ENCODE data around the gene TPST2. TPM values are rescaled to one million over a fixed set of nuclear protein-coding genes. Genes with fewer than 3 reads are reported as not detected.

The TPST2 gene
- total and polyA plus RNA-seq, 9 of the 15 experiments (the other 6 are each of a cell fraction or from before 2014, with no cell fraction given) = 14.2 to 123 (median 60.1) TPM

DNA sequence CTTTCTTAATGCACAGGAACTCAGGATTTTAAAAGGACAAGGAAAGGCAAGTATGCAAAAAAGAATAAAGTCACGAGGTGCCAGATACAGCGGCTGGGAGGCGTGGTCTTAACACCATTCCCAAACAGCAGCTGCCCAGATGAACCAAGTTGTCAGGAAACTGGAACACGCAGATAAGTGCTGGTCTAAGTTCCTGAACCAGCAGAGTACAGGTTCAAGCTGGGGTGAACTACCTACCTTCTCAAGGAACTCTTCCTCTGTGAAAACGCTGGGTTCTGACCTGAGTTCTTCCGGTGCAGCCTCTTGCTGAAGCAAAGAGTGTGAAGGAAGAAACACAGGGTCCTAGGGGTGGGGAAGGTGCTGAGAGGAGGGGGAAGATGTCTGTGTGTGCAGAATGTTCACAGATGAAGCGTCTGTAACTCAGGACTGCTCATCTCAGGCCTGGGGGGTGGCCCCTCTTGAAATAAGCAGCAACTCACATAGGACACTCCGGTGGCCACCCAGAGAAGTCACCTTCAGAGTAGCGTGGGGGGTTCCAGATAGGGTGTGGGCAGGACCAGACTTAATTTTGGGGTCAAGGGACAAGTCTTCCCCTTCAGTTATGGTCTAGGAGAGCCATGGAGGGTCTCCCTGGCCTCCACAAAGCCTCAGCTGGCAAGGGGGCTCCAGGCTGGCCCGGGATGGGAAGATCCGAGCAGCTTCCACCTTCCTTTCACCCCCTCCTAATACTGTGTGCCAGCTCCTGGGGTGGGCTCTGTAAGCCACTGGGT lies 3.2 kb downstream of the TPST2 start (continued):
- TF ChIP-seq KDM4B (IDR thresholded peaks at IDR 0.05; ENCODE audit: borderline replicate concordance in 2 of 2, low read depth in 1 of 2) (no peak), POLR2G (IDR thresholded peaks at IDR 0.05; ENCODE audit: low read depth, low read length) (no peak), HIVEP1 (CRISPR knock-in tag; IDR thresholded peaks at IDR 0.05) (no peak), HDAC1 (IDR thresholded peaks at IDR 0.05) (no peak), ZC3H8 (IDR thresholded peaks at IDR 0.05) (no peak), SIRT6 (IDR thresholded peaks at IDR 0.05; ENCODE audit: low read depth, low read length) (no peak), FOXA3 (CRISPR knock-in tag; conservative IDR thresholded peaks at IDR 0.05 in 1 of 2, IDR thresholded peaks at IDR 0.05 in 1 of 2) (no peak), ZSCAN29 (IDR thresholded peaks at IDR 0.05) (no peak), ATF1 (CRISPR knock-in tag; IDR thresholded peaks at IDR 0.05) (no peak), ATF1 (tag; IDR thresholded peaks at IDR 0.05) (no peak), NR2F6 (CRISPR knock-in tag; IDR thresholded peaks at IDR 0.05) (no peak), C11orf30 (IDR thresholded peaks at IDR 0.05; ENCODE audit: low read depth) (no peak), ZEB2 (IDR thresholded peaks at IDR 0.05) (no peak)
- TF ChIP-seq, protein P1, sequence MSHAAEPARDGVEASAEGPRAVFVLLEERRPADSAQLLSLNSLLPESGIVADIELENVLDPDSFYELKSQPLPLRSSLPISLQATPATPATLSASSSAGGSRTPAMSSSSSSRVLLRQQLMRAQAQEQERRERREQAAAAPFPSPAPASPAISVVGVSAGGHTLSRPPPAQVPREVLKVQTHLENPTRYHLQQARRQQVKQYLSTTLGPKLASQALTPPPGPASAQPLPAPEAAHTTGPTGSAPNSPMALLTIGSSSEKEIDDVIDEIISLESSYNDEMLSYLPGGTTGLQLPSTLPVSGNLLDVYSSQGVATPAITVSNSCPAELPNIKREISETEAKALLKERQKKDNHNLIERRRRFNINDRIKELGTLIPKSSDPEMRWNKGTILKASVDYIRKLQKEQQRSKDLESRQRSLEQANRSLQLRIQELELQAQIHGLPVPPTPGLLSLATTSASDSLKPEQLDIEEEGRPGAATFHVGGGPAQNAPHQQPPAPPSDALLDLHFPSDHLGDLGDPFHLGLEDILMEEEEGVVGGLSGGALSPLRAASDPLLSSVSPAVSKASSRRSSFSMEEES (CRISPR knock-in tag; IDR thresholded peaks at IDR 0.05) = peak; percentile 75
- TF ChIP-seq, protein P2, sequence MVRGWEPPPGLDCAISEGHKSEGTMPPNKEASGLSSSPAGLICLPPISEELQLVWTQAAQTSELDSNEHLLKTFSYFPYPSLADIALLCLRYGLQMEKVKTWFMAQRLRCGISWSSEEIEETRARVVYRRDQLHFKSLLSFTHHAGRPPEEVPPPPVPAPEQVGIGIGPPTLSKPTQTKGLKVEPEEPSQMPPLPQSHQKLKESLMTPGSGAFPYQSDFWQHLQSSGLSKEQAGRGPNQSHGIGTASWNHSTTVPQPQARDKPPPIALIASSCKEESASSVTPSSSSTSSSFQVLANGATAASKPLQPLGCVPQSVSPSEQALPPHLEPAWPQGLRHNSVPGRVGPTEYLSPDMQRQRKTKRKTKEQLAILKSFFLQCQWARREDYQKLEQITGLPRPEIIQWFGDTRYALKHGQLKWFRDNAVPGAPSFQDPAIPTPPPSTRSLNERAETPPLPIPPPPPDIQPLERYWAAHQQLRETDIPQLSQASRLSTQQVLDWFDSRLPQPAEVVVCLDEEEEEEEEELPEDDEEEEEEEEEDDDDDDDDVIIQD (CRISPR knock-in tag; IDR thresholded peaks at IDR 0.05) = no peak
- TF ChIP-seq, protein P3, sequence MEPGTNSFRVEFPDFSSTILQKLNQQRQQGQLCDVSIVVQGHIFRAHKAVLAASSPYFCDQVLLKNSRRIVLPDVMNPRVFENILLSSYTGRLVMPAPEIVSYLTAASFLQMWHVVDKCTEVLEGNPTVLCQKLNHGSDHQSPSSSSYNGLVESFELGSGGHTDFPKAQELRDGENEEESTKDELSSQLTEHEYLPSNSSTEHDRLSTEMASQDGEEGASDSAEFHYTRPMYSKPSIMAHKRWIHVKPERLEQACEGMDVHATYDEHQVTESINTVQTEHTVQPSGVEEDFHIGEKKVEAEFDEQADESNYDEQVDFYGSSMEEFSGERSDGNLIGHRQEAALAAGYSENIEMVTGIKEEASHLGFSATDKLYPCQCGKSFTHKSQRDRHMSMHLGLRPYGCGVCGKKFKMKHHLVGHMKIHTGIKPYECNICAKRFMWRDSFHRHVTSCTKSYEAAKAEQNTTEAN (CRISPR knock-in tag; IDR thresholded peaks at IDR 0.05) = no peak
- TF ChIP-seq, protein P4, sequence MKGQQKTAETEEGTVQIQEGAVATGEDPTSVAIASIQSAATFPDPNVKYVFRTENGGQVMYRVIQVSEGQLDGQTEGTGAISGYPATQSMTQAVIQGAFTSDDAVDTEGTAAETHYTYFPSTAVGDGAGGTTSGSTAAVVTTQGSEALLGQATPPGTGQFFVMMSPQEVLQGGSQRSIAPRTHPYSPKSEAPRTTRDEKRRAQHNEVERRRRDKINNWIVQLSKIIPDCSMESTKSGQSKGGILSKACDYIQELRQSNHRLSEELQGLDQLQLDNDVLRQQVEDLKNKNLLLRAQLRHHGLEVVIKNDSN (CRISPR knock-in tag; IDR thresholded peaks at IDR 0.05) = no peak
- TF ChIP-seq, protein P5, sequence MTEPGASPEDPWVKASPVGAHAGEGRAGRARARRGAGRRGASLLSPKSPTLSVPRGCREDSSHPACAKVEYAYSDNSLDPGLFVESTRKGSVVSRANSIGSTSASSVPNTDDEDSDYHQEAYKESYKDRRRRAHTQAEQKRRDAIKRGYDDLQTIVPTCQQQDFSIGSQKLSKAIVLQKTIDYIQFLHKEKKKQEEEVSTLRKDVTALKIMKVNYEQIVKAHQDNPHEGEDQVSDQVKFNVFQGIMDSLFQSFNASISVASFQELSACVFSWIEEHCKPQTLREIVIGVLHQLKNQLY (CRISPR knock-in tag; conservative IDR thresholded peaks at IDR 0.05) = no peak
